Measurements from ENCODE around the gene PAX7. TPM values are rescaled to one million over a fixed set of nuclear protein-coding genes. Genes with fewer than 3 reads are reported as not detected.

PAX7 gene
- total RNA-seq, 4 donors from 2014 or later: not detected

- intact Hi-C loops (cut with DNase I): no loop called here
- H3K36me3 ChIP-seq: no peaks in the 10 kb centered on the region
- H3K4me1 ChIP-seq: no peaks in the 10 kb centered on the region
- 84% methylated on average over 6 of the region's 7 CpGs for WGBS
- H3K27ac ChIP-seq (replicated peaks in 1 of 4): no peak overlapping the region
- TF ChIP-seq CTCF (IDR thresholded peaks at IDR 0.05): no peak
- TF ChIP-seq POLR2A (IDR thresholded peaks at IDR 0.05; ENCODE audit: low read depth): no peak
- no peak for TF ChIP-seq EP300 (IDR thresholded peaks at IDR 0.05)
- TF ChIP-seq POLR2AphosphoS5 (IDR thresholded peaks at IDR 0.05): no peak
- no peaks in the 10 kb centered on the region for H3K9me3 ChIP-seq
- peaks cover 0 to 89% (median 0%) of the 10 kb centered on the region in 4 donors for H3K27me3 ChIP-seq
- no peak overlapping the region for H3K4me3 ChIP-seq
- no peak for DNase-seq (ENCODE audit: extremely low spot score)
These were observed 23.3 kb upstream of the PAX7 start for GRCh38 chr1:18607289-18607760.

- intact Hi-C loops (cut with DNase I): no loop called here
- H3K36me3 ChIP-seq: no peaks in the 10 kb centered on the region
These were observed 22.1 kb upstream of the PAX7 start for GRCh38 chr1:18608534-18608933.

GRCh38 chr1:18611311-18611710 is 19.3 kb upstream of the PAX7 start:
- no peak overlapping the region for H3K27ac ChIP-seq (replicated peaks in 1 of 4)
- peaks cover 0 to 94% (median 0%) of the 10 kb centered on the region in 4 donors for H3K27me3 ChIP-seq
- no peaks in the 10 kb centered on the region for H3K36me3 ChIP-seq
- DNase-seq (ENCODE audit: extremely low spot score): no peak
- TF ChIP-seq EP300 (IDR thresholded peaks at IDR 0.05) (no peak), POLR2A (IDR thresholded peaks at IDR 0.05; ENCODE audit: low read depth) (no peak), POLR2AphosphoS5 (IDR thresholded peaks at IDR 0.05) (no peak)
- H3K4me1 ChIP-seq: no peaks in the 10 kb centered on the region
- H3K9me3 ChIP-seq: peaks cover 0 to 11% (median 0%) of the 10 kb centered on the region in 4 donors
- 62% methylated on average over 8 of the region's 8 CpGs for WGBS
- intact Hi-C loops (cut with DNase I): no loop called here
- no peak overlapping the region for H3K4me3 ChIP-seq

More at GRCh38 chr1:18608534-18608933, 22.1 kb upstream of the PAX7 start:
- DNase-seq (ENCODE audit: extremely low spot score): no peak
- Histone ChIP-seq H3K4me1 (no peaks in the 10 kb centered on the region), H3K4me3 (no peak overlapping the region), H3K27me3 (peaks cover 0 to 89% (median 0%) of the 10 kb centered on the region in 4 donors), H3K27ac (replicated peaks in 1 of 4) (no peak overlapping the region), H3K9me3 (peaks cover 0 to 5% (median 0%) of the 10 kb centered on the region in 4 donors)
- 94% methylated on average over 1 of the region's 1 CpG for WGBS
- TF ChIP-seq POLR2A (IDR thresholded peaks at IDR 0.05; ENCODE audit: low read depth) (no peak), POLR2AphosphoS5 (IDR thresholded peaks at IDR 0.05) (no peak), EP300 (IDR thresholded peaks at IDR 0.05) (no peak)

- H3K4me1 ChIP-seq: no peaks in the 10 kb centered on the region
- 22% methylated on average over 8 of the region's 8 CpGs for WGBS
These were observed 18.6 kb upstream of the PAX7 start for GRCh38 chr1:18612073-18612472.

GRCh38 chr1:18614069-18614735 is 16.4 kb upstream of the PAX7 start:
- Histone ChIP-seq H3K9me3 (peaks cover 0 to 11% (median 0%) of the 10 kb centered on the region in 4 donors), H3K4me3 (no peak overlapping the region), H3K27me3 (peaks cover 0 to 88% (median 0%) of the 10 kb centered on the region in 4 donors), H3K4me1 (no peaks in the 10 kb centered on the region), H3K27ac (replicated peaks in 1 of 4) (no peak overlapping the region), H3K36me3 (no peaks in the 10 kb centered on the region)
- intact Hi-C loops (cut with DNase I): no loop called here
- no peak for TF ChIP-seq CTCF (IDR thresholded peaks at IDR 0.05)
- no peak for TF ChIP-seq POLR2A (IDR thresholded peaks at IDR 0.05; ENCODE audit: low read depth)
- TF ChIP-seq POLR2AphosphoS5 (IDR thresholded peaks at IDR 0.05): no peak
- TF ChIP-seq EP300 (IDR thresholded peaks at IDR 0.05): no peak
- no peak for DNase-seq (ENCODE audit: extremely low spot score)
- WGBS: 72% methylated on average over 7 of the region's 7 CpGs

More at GRCh38 chr1:18612073-18612472, 18.6 kb upstream of the PAX7 start:
- Histone ChIP-seq H3K9me3 (peaks cover 0 to 11% (median 0%) of the 10 kb centered on the region in 4 donors), H3K4me3 (no peak overlapping the region), H3K36me3 (no peaks in the 10 kb centered on the region), H3K27me3 (peaks cover 0 to 93% (median 0%) of the 10 kb centered on the region in 4 donors), H3K27ac (replicated peaks in 1 of 4) (no peak overlapping the region)
- intact Hi-C loops (cut with DNase I): no loop called here
- DNase-seq (ENCODE audit: extremely low spot score): no peak
- no peak for TF ChIP-seq CTCF (IDR thresholded peaks at IDR 0.05)
- TF ChIP-seq POLR2A (IDR thresholded peaks at IDR 0.05; ENCODE audit: low read depth): no peak
- no peak for TF ChIP-seq POLR2AphosphoS5 (IDR thresholded peaks at IDR 0.05)
- TF ChIP-seq EP300 (IDR thresholded peaks at IDR 0.05): no peak
